GM18868 (cell line): ENCODE results near the gene ADGRE2.
"Not testable (repeated sequence)": the region's sequence is repeated elsewhere in the genome, so short reads cannot be mapped to it uniquely, and the experiment has no call there.

Experiments
- ATAC-seq: cut with Tn5 transposase; IDR thresholded peaks from one replicate; pipeline ENCODE4 v1.9.1; 2021; ENCODE audit warnings: mild to moderate bottlenecking, moderate library complexity; ENCODE audit not compliant: unreplicated experiment

ADGRE2 gene

DNA sequence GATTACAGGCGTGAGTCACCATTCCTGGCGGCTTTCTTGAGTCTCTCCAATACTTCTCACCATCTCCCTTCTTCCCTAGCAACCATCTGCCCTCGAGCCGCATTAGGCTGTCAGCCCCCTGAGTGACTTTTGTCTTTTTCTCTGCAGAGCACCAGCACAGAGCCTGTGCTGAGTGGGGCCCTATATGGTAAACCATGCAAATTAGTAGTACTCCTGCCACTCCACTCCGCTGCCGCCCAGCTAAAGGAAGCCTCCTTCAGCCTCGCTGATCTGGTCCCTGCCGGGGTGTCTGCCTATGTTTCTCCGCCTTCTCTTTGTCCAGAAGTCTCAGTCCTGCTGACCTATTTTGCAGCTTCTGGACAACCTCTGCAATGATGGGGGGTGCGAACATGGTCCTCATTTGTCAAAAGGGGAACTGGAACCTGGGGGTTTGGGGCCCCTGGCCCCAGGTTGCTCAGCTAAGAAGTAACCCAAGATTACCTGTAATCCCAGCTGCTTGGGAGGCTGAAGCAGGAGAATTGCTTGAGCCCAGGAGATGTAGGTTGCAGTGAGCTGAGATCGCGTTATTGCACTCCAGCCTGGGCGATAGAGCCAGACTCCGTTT lies 2.4 kb upstream of the ADGRE2 start:
- ATAC-seq = not testable (repeated sequence)

GRCh38 chr19:14779151-14779550 lies 791 bp upstream of the ADGRE2 start:
- no peak for ATAC-seq

DNA sequence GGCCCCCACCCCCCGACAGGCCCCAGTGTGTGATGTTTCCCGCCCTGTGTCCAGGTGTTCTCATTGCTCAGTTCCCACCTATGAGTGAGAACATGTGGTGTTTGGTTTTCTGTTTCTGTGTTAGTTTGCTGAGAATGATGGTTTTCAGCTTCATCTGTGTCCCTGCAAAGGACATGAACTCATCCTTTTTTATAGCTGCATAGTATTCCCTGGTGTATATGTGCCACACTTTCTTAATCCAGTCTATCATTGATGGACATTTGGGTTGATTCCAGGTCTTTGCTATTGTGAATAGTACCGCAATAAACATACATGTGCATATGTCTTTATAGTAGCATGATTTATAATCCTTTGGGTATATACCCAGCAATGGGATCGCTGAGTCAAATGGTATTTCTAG lies 715 bp downstream of the ADGRE2 start:
- ATAC-seq = not testable (repeated sequence)

GRCh38 chr19:14775869-14776586 lies 2.3 kb downstream of the ADGRE2 start:
- ATAC-seq = no peak

DNA sequence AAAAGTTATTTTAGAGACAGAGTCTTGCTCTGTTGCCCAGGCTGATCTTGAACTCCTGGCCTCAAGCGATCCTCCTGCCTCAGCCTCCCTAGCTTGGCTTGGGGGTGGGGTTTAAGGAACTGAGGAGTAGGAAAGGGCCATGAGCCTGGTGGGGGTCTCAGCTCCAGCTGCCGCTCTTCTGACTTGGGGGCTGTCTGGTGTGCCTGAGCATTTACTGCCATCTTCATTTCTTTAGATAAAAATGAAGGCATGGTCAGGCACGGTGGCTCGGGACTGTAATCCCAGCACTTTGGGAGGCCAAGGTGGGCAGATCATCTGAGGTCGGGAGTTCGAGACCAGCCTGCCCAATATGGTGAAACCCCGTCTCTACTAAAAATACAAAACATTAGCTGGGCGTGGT lies 3.0 kb downstream of the ADGRE2 start:
- ATAC-seq = not testable (repeated sequence)

- ATAC-seq = no peak
These were observed 4.0 kb downstream of the ADGRE2 start for GRCh38 chr19:14774373-14774772.

DNA sequence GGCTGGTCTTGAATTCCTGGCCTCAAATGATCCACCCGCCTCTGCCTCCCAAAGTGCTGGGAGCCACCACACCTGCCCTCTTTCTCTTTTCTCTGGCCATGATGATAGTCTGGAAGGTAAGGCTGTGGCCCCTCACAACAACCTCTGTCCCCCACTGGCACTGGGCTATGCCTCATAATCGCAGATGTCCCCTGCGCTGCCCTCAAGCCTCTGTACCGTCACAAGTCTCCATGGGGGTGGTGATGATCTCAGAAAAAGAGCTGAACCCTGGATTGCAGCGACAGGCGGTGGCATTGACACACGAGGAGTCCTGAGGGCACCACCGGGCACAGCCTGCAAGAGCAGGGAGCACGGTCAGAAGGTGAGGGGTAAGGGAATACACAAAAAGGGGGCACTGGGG lies 4.6 kb downstream of the ADGRE2 start:
- not testable (repeated sequence) for ATAC-seq

DNA sequence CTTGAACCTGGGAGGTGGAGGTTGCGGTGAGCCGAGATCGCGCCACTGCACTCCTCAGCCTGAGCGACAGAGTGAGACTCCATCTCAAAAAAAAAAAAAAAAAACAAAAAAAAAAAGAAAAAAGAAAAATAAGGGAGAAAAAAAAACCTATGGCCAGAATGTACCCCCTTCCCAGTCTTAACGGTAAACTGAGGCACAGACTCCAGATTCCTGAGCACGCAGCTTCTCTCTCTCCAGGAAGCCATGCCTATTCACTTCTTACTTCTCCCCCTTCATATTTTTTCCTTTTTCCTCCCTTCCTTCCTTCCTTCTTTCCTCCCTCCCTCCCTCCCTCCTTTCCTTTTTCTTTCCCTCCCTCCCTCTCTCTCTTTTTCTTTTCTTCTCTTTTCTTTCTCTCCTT lies 5.4 kb downstream of the ADGRE2 start:
- no peak for ATAC-seq

DNA sequence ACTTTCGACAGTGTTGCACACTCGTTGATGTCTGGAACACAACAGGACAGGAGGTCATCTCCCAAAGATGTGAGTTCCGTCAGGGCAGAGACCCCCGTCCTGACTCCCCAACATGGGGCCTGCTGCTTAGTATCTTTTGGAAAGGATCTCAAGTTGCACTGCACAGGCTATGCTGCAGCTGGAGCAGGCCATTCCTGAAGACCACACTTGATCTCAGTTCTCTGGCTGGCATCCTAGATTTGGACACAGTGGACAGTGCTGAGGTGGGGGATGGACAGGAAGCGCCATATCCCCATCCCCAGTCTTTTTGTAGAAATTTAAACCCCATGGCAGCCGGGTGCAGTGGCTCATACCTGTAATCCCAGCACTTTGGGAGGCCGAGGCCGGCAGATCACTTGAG lies 5.9 kb downstream of the ADGRE2 start:
- ATAC-seq = no peak

- no peak for ATAC-seq
These were observed 7.2 kb downstream of the ADGRE2 start for GRCh38 chr19:14770944-14771839.

- no peak for ATAC-seq
These were observed 8.2 kb downstream of the ADGRE2 start for GRCh38 chr19:14770136-14770535.

DNA sequence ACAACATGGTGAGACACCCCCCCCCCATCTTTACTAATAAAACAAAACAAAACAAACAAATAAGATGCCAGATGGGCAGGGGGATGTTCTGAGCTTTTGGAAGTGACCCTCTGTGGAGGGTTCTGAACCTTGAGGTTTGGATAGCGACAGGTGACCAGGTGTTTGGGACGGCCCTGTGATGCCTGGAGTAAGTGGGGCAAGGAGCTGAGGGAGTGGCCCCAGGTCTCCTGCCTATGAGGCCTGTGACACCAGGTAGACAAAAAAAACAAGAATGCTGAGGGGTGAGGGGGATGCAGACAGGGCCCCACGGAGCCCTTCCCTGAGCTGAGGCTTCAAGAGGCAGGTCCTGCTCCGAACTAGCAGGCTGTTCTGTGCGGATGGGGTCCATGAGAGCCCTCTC lies 9.2 kb downstream of the ADGRE2 start:
- no peak for ATAC-seq

GRCh38 chr19:14768001-14768400 lies 10.4 kb downstream of the ADGRE2 start:
- ATAC-seq = no peak

GRCh38 chr19:14767466-14767971 lies 10.8 kb downstream of the ADGRE2 start:
- no peak for ATAC-seq

GRCh38 chr19:14765841-14766240 lies 12.5 kb downstream of the ADGRE2 start:
- not testable (repeated sequence) for ATAC-seq

DNA sequence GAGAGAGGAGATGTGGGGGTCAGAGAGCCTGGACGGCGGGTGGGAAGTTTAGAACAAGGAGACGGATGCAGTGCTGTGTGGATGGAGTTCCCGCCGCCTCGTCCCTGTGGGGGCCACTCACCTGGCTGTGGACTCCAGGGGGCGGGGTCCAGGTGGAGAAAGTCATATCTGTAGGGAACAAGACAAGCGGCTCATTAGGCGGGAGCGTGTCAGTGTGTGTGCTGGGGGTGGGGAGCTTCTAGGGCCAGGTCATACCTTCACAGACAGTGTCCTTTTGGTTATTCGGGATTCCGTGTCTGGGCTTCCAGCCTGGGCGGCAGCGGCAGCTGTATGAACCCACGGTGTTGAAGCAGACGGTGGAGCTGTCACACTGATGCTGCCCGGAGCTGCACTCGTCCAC lies 13.0 kb downstream of the ADGRE2 start:
- not testable (repeated sequence) for ATAC-seq

DNA sequence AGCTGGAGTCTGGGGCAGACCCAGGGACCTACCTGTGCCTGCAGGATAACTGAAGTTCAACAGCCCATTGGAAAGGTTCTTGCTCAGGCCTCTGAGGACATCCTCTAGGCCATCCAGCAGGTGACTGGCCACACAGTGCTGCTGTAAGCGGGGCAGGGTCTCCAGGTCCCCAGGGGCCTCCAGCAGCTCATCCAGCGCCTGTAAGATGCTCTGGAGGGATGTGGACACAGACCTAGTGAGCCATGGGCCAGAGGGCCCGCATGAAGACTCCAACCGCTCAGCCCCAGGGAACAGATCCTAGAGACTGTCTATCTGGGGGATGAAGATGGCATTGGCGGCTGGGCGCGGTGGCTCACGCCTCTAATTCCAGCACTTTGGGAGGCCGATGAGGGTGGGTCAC lies 14.0 kb downstream of the ADGRE2 start:
- no peak for ATAC-seq

GRCh38 chr19:14763497-14764145 lies 14.7 kb downstream of the ADGRE2 start:
- ATAC-seq = no peak

GRCh38 chr19:14762111-14762510 lies 16.2 kb downstream of the ADGRE2 start:
- ATAC-seq = no peak

DNA sequence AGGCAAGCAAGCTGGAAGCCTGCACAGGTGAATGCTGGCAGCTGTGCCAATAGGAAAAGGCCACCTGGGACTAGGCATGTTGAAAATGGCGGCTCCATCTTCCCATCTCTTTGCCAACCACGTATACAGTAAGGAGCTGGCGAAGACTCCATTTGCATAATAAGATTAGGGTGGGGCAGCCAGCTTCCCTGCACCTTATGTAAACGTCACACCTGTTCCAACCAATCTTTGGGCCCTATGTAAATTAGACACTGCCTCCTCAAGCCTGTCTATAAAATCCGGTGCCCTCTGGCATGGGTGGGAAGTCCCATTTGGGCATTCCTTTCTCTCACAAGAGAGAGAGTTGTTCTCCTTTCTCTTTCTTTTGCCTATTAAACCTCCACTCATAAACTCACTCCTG lies 16.8 kb downstream of the ADGRE2 start:
- no peak for ATAC-seq

DNA sequence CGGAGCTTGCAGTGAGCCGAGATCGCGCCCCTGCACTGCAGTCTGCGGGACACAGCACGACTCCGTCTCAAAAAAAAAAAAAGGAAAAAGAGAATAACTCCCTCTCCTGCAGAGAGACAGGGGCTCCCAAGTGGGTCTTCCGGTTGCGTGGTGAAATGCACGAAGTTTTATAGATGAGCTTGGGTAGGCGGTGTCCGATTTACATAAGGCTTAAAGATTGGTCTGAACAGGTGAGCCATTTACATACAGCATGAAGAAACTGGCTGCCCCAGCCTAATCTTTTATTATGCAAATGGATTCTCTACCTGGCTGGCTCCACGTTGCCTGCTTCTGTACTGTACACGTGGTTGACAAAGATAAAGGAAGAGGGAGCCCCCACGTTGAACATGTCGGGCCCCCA lies 19.5 kb downstream of the ADGRE2 start:
- no peak for ATAC-seq
